Endothelial cell of umbilical vein (primary cell): Measurements from ENCODE around the gene FSD1L. TPM values are rescaled to one million over a fixed set of nuclear protein-coding genes. Genes with fewer than 3 reads are reported as not detected.

Experiments used
- BruUV-seq: library from RNA; stranded (reverse); fragments of 400-500 nt; replicated peaks from 2 replicates; lab custom pipeline; 2021; lab: Mats Ljungman, UMichigan
- CTCF ChIA-PET: fragments of 300-600, 350-600 bp; sonication (Branson Sonifier 250); formaldehyde crosslinking; loops from one replicate; lab custom pipeline; 2021; ENCODE audit warnings: antibody characterized with exemption, inconsistent platforms; lab: Charles Lee
- POLR2A ChIA-PET: fragments of 300-600, 350-600 bp; sonication (Branson Sonifier 250); formaldehyde crosslinking; loops from one replicate; lab custom pipeline; 2021; ENCODE audit warnings: antibody characterized with exemption, inconsistent platforms; lab: Charles Lee
- DNase-seq: peaks from one replicate; pipeline ENCODE4 v3.0.0-alpha.2; 2011; ENCODE audit warnings: low read depth, low spot score
- FAIRE-seq: peaks from 2 replicates; lab custom pipeline; 2011; peaks lifted over from hg19 to GRCh38; lab: Jason Lieb, UNC
- H2AFZ ChIP-seq: 2 replicates; pipeline ENCODE4 v1.6.0; 2012; ENCODE audit warnings: low read depth, low read length, control low read depth, inconsistent platforms
- H3K27ac ChIP-seq: 2 replicates; pipeline ENCODE4 v1.5.1; 2011; ENCODE audit warnings: low read depth, mild to moderate bottlenecking, control low read depth, low read length, moderate library complexity; ENCODE audit not compliant: insufficient read depth
- H3K27me3 ChIP-seq, 2 experiments: 2 replicates each; pipeline versions ENCODE4 v1.6.0 to v1.6.1; 2011; ENCODE audit warnings: low read length in 2 of 2, mixed read lengths in 1 of 2; ENCODE audit not compliant: control insufficient read depth in 2 of 2, insufficient read depth in 2 of 2
- H3K36me3 ChIP-seq, 2 experiments: 2 replicates in 1 of 2; 3 replicates in 1 of 2; pipeline ENCODE4 v1.5.1; 2011; ENCODE audit warnings: low read length in 2 of 2, mild to moderate bottlenecking in 1 of 2, moderate library complexity in 1 of 2; ENCODE audit not compliant: control insufficient read depth in 2 of 2, insufficient read depth in 2 of 2; ENCODE audit errors: extremely low read depth in 1 of 2
- H3K4me1 ChIP-seq: 3 replicates; pipeline ENCODE4 v1.5.1; 2011; ENCODE audit warnings: mild to moderate bottlenecking, low read length; ENCODE audit not compliant: control insufficient read depth, insufficient read depth; ENCODE audit errors: extremely low read depth
- H3K4me2 ChIP-seq: 2 replicates; pipeline ENCODE4 v1.6.1; 2011; ENCODE audit warnings: low read length, control low read depth, mixed read lengths; ENCODE audit not compliant: insufficient read depth
- H3K4me3 ChIP-seq, 3 experiments: fragments of 200-600 bp in 1 of 3; sonication (generic), shearing (Covaris generic) in 1 of 3; replicated peaks in 1 of 3; 2 replicates each; pipeline ENCODE4 v1.5.1; 2011 to 2016; ENCODE audit warnings: control low read depth in 3 of 3, low read length in 3 of 3, mild to moderate bottlenecking in 2 of 3, inconsistent platforms in 1 of 3, low read depth in 1 of 3, moderate library complexity in 1 of 3; ENCODE audit not compliant: insufficient read depth in 1 of 3
- H3K79me2 ChIP-seq: 2 replicates; pipeline ENCODE4 v1.6.0; 2012; ENCODE audit warnings: low read length, inconsistent platforms; ENCODE audit not compliant: control insufficient read depth, insufficient read depth
- H3K9ac ChIP-seq: replicated peaks from 2 replicates; pipeline ENCODE3; 2011; ENCODE audit warnings: low read length, control low read depth; ENCODE audit not compliant: insufficient read depth; ENCODE audit errors: extremely low read depth
- H3K9me1 ChIP-seq: replicated peaks from 3 replicates; pipeline ENCODE4 v1.6.0; 2011; ENCODE audit warnings: mild to moderate bottlenecking, low read length; ENCODE audit not compliant: control insufficient read depth, insufficient read depth; ENCODE audit errors: extremely low read depth
- H3K9me3 ChIP-seq: replicated peaks from 2 replicates; pipeline ENCODE4 v1.5.1; 2012; ENCODE audit warnings: low read length, inconsistent platforms; ENCODE audit not compliant: control insufficient read depth, insufficient read depth
- H4K20me1 ChIP-seq: replicated peaks from 2 replicates; pipeline ENCODE3; 2011; ENCODE audit warnings: mild to moderate bottlenecking, low read length; ENCODE audit not compliant: control insufficient read depth, insufficient read depth; ENCODE audit errors: extremely low read depth
- CTCF ChIP-seq, 2 donors: IDR thresholded peaks; 1 replicate in 1 of 2; 2 replicates in 1 of 2; pipeline ENCODE4 v1.5.1; 2011; ENCODE audit warnings: low read length in 2 of 2, mild to moderate bottlenecking in 2 of 2, moderate library complexity in 2 of 2, control low read depth in 1 of 2, inconsistent platforms in 1 of 2, low read depth in 1 of 2; ENCODE audit not compliant: insufficient read depth in 1 of 2; ENCODE audit errors: extremely low read depth in 1 of 2
- EZH2 ChIP-seq: IDR thresholded peaks from 2 replicates; pipeline ENCODE4 v1.6.1; 2012; ENCODE audit warnings: borderline replicate concordance, low read depth, mild to moderate bottlenecking, moderate library complexity, low read length, inconsistent platforms; ENCODE audit not compliant: severe bottlenecking
- FOS ChIP-seq: IDR thresholded peaks from 2 replicates; pipeline ENCODE4 v1.6.1; 2011; ENCODE audit warnings: mild to moderate bottlenecking, low read length, moderate library complexity, borderline replicate concordance; ENCODE audit not compliant: insufficient read depth
- GATA2 ChIP-seq: IDR thresholded peaks from 2 replicates; pipeline ENCODE4 v1.7.0; 2011; ENCODE audit warnings: low read depth, mild to moderate bottlenecking, moderate library complexity, mixed read lengths, low read length; ENCODE audit not compliant: insufficient read length, insufficient read depth
- JUN ChIP-seq: IDR thresholded peaks from 2 replicates; pipeline ENCODE4 v1.6.1; 2011; ENCODE audit warnings: borderline replicate concordance, low read depth; ENCODE audit not compliant: insufficient read length, insufficient read depth
- MAX ChIP-seq: IDR thresholded peaks from 2 replicates; pipeline ENCODE4 v1.6.1; 2011; ENCODE audit not compliant: insufficient read depth, insufficient read length
- MYC ChIP-seq: IDR thresholded peaks from one replicate; pipeline ENCODE4 v1.6.1; 2011; ENCODE audit warnings: mild to moderate bottlenecking, low read depth, low read length
- POLR2A ChIP-seq: IDR thresholded peaks from 2 replicates; pipeline ENCODE4 v1.6.1; 2012; ENCODE audit warnings: low read depth, mild to moderate bottlenecking, control low read depth, low read length
- POLR2AphosphoS5 ChIP-seq: IDR thresholded peaks from 2 replicates; pipeline ENCODE4 v1.6.1; 2012; ENCODE audit warnings: low read depth, mild to moderate bottlenecking, control low read depth, low read length, moderate library complexity; ENCODE audit not compliant: insufficient read depth
- dilution Hi-C: fragments of 300-500 bp; cut with MboI; formaldehyde crosslinking; loops from one replicate; pipeline ENCODE4 v1.15.0; 2019; ENCODE audit warnings: low sequenced_read_pairs; ENCODE audit not compliant: extremely low pct_ligation_motif_present
- intact Hi-C: fragments of 100-400 bp; cut with micrococcal nuclease; formaldehyde crosslinking; loops from one replicate; pipeline ENCODE4 v1.10.0; 2022
- polyA plus RNA-seq, 4 experiments: library from polyadenylated mRNA; depleted of rRNA in 3 of 4; stranded (reverse) in 3 of 4; unstranded in 1 of 4; fragments of >200 nt; gene quantifications; 2 replicates each; pipeline versions ENCODE4 v1.2.1 to v1.2.3, GENCODE V29; 2011 to 2012; ENCODE audit warnings: missing spikeins in 1 of 4
- total RNA-seq: library from RNA; stranded (reverse); gene quantifications from 2 replicates; pipeline ENCODE4 v1.2.3, GENCODE V29; 2021

FSD1L gene
- total and polyA plus RNA-seq, 2 donors (not counting 3 experiments of a cell fraction or from before 2014, with no cell fraction given), result 0.69 to 8.5 TPM

GRCh38 chr9:105557804-105558610 lies 110.2 kb downstream of the FSD1L start, which contains the start of gene FKTN:
FKTN (plus strand) TSS chr9:105558131; CDS start chr9:105575033, 16,902 bp downstream.
- H3K27me3 ChIP-seq, result no peaks in the 10 kb centered on the region
- DNase-seq (peak; percentile 92), FAIRE-seq (peak; percentile 93)
- H3K4me3 ChIP-seq, result peak within 1 kb of the TSS; percentile 52 to 87 (median 67)
- H3K4me1 ChIP-seq, result peaks cover 9% of the 10 kb centered on the region
- H4K20me1 ChIP-seq, result no peaks in the 10 kb centered on the region
- intact Hi-C loops, result loop anchor here (2.0 to 5.0 kb wide), 5 partner anchors 21 to 311 kb away; partner anchors contain the start of genes FSD1L and TMEM38B
- dilution Hi-C loops, result no loop called here
- no peaks in the 10 kb centered on the region for H3K36me3 ChIP-seq
- POLR2A ChIA-PET, result no interaction called here
- peak within 1 kb of the TSS; percentile 95 for H2AFZ ChIP-seq
- TF ChIP-seq POLR2AphosphoS5 (peak; percentile 71), POLR2A (peak; percentile 71), MYC (no peak)
- peak within 1 kb of the TSS; percentile 27 for H3K27ac ChIP-seq
- H3K9me1 ChIP-seq, result no peaks in the 10 kb centered on the region
- H3K9me3 ChIP-seq, result no peaks in the 10 kb centered on the region
- CTCF ChIA-PET, result interaction anchor here (1.5 kb wide), 1 partner anchor 160 kb away, joined by 3 read pairs; no protein-coding TSS in a partner anchor
- peaks cover 5% of the 10 kb centered on the region for H3K79me2 ChIP-seq
- peak within 1 kb of the TSS; percentile 59 for H3K9ac ChIP-seq
- peak within 1 kb of the TSS; percentile 98 for H3K4me2 ChIP-seq
- BruUV-seq, result TSS peak; percentile 59

- H2AFZ ChIP-seq, result no peak overlapping the region
- DNase-seq (no peak), FAIRE-seq (no peak)
- TF ChIP-seq MAX (no peak), JUN (no peak), FOS (no peak), POLR2A (no peak), CTCF (IDR thresholded peaks at IDR 0.05; ENCODE audit: extremely low read depth in 1 of 2, insufficient read depth in 1 of 2, low read depth in 1 of 2, low read length in 2 of 2) (no peak), EZH2 (no peak), GATA2 (no peak), POLR2AphosphoS5 (no peak), MYC (no peak)
- no peaks in the 10 kb centered on the region for H3K36me3 ChIP-seq
- ChIA-PET POLR2A (no interaction called here), CTCF (no interaction called here)
- dilution Hi-C loops, result no loop called here
- no peak overlapping the region for H3K4me2 ChIP-seq
- H3K9ac ChIP-seq, result no peak overlapping the region
- no peaks in the 10 kb centered on the region for H3K9me3 ChIP-seq
- H3K9me1 ChIP-seq, result no peaks in the 10 kb centered on the region
- H3K27me3 ChIP-seq, result no peaks in the 10 kb centered on the region
- intact Hi-C loops, result no loop called here
- no peak overlapping the region for H3K27ac ChIP-seq
- H3K4me3 ChIP-seq, result no peak overlapping the region
- no peaks in the 10 kb centered on the region for H3K4me1 ChIP-seq
- H3K79me2 ChIP-seq, result no peaks in the 10 kb centered on the region
- BruUV-seq, result no TSS peak
- no peaks in the 10 kb centered on the region for H4K20me1 ChIP-seq
Measured at GRCh38 chr9:105572455-105572854, 124.6 kb downstream of the FSD1L start.
